NCI-H460 (cell line): ENCODE measurements around the gene KRTCAP2. TPM values are rescaled to one million over a fixed set of nuclear protein-coding genes. Genes with fewer than 3 reads are reported as not detected.

Experiments used
- DNase-seq: peaks from one replicate; pipeline ENCODE4 v3.0.0-alpha.2; 2016; ENCODE audit warnings: low read depth; ENCODE audit errors: extremely low read depth
- small RNA-seq, 2 experiments: library from RNA; depleted of rRNA; stranded (forward); fragments of <200 nt; gene quantifications; one replicate each; pipeline ENCODE3, GENCODE V24; 2014
- total RNA-seq: library from RNA; depleted of rRNA; stranded (reverse); fragments of >200 nt; shearing (Covaris generic); gene quantifications from 2 replicates; pipeline ENCODE4 v1.2.3, GENCODE V29; 2014; rRNA removed

Gene KRTCAP2
- total RNA-seq, 1 experiment from 2014 or later = 476 TPM

GRCh38 chr1:155122308-155122707 lies 50.8 kb downstream of the KRTCAP2 start:
- DNase-seq = no peak

- DNase-seq = no peak
Measured at GRCh38 chr1:155121249-155121648, 51.9 kb downstream of the KRTCAP2 start.

- no peak for DNase-seq
Measured at GRCh38 chr1:155120253-155120652, 52.9 kb downstream of the KRTCAP2 start.

Small RNAs within 50 kb of the gene (small RNA-seq; reads per million reads assigned to genes)
- gene HMGN2P18 = 0 reads per million in 2 experiments
- 0 reads per million in 2 experiments for gene RF00019

Other genes starting within 250 kb of the KRTCAP2 start
- gene PMVK, start 236.6 kb downstream of the KRTCAP2 start, total RNA-seq = 9.7 and 14.0 TPM in 2 replicates
- 24.7 and 25.6 TPM in 2 replicates for gene PBXIP1, start 217.2 kb downstream of the KRTCAP2 start, total RNA-seq
- 33.5 and 34.0 TPM in 2 replicates for gene PYGO2, start 211.5 kb downstream of the KRTCAP2 start, total RNA-seq
- gene SHC1, start 202.6 kb downstream of the KRTCAP2 start, total RNA-seq = 382 and 411 TPM in 2 replicates
- gene CKS1B, start 198.6 kb downstream of the KRTCAP2 start, total RNA-seq = 585 and 634 TPM in 2 replicates
- gene FLAD1, start 190.0 kb downstream of the KRTCAP2 start, total RNA-seq = 60.4 and 68.0 TPM in 2 replicates
- 0.84 TPM in 1 of 2 replicates, not detected in the other for gene LENEP, start 179.7 kb downstream of the KRTCAP2 start, total RNA-seq
- 52.8 and 68.3 TPM in 2 replicates for gene ZBTB7B, start 170.5 kb downstream of the KRTCAP2 start, total RNA-seq
- 0.45 and 1.6 TPM in 2 replicates for gene DCST2, start 139.5 kb downstream of the KRTCAP2 start, total RNA-seq
- gene DCST1, start 139.5 kb downstream of the KRTCAP2 start, total RNA-seq = not detected in 2 replicates
- 216 and 231 TPM in 2 replicates for gene ADAM15, start 122.0 kb downstream of the KRTCAP2 start, total RNA-seq
- gene EFNA4, start 109.6 kb downstream of the KRTCAP2 start, total RNA-seq = 12.1 TPM in 2 replicates
- 10.1 and 12.6 TPM in 2 replicates for gene EFNA3, start 94.5 kb downstream of the KRTCAP2 start, total RNA-seq
- gene EFNA1, start 45.4 kb downstream of the KRTCAP2 start, total RNA-seq = 18.1 and 22.3 TPM in 2 replicates
- 49.7 and 53.4 TPM in 2 replicates for gene SLC50A1, start 37.5 kb downstream of the KRTCAP2 start, total RNA-seq
- 49.8 and 50.9 TPM in 2 replicates for gene DPM3, start 32.8 kb downstream of the KRTCAP2 start, total RNA-seq
- gene TRIM46, start 545 bp upstream of the KRTCAP2 start, total RNA-seq = 0.27 and 0.43 TPM in 2 replicates
- gene THBS3, start 34.6 kb upstream of the KRTCAP2 start, total RNA-seq = 18.0 and 19.5 TPM in 2 replicates
- gene MTX1, start 35.4 kb upstream of the KRTCAP2 start, total RNA-seq = 69.7 and 72.8 TPM in 2 replicates
- 12.6 and 16.6 TPM in 2 replicates for gene ENTREP3, start 82.2 kb upstream of the KRTCAP2 start, total RNA-seq
- 116 and 121 TPM in 2 replicates for gene SCAMP3, start 89.1 kb upstream of the KRTCAP2 start, total RNA-seq
- 37.3 and 48.3 TPM in 2 replicates for gene CLK2, start 100.2 kb upstream of the KRTCAP2 start, total RNA-seq
- gene HCN3, start 104.2 kb upstream of the KRTCAP2 start, total RNA-seq = 1.4 and 1.6 TPM in 2 replicates
- gene PKLR, start 128.1 kb upstream of the KRTCAP2 start, total RNA-seq = not detected in 2 replicates
- 124 and 142 TPM in 2 replicates for gene FDPS, start 135.6 kb upstream of the KRTCAP2 start, total RNA-seq
- gene RUSC1, start 147.6 kb upstream of the KRTCAP2 start, total RNA-seq = 80.4 and 86.6 TPM in 2 replicates